HL-60 (cell line): Measurements from ENCODE around the gene RTN4R.

Experiments used
- GABPA ChIP-seq: IDR thresholded peaks from 2 replicates; pipeline ENCODE4 v1.6.1; 2012; ENCODE audit warnings: low read depth
- POLR2AphosphoS5 ChIP-seq: IDR thresholded peaks from 2 replicates; pipeline ENCODE4 v1.6.1; 2012; ENCODE audit warnings: low read depth
- TF ChIP-seq, protein P1 (sequence below): IDR thresholded peaks from one replicate; pipeline ENCODE4 v1.5.1; 2011; ENCODE audit warnings: low read length, control low read depth, inconsistent platforms; ENCODE audit not compliant: insufficient read depth

DNA sequence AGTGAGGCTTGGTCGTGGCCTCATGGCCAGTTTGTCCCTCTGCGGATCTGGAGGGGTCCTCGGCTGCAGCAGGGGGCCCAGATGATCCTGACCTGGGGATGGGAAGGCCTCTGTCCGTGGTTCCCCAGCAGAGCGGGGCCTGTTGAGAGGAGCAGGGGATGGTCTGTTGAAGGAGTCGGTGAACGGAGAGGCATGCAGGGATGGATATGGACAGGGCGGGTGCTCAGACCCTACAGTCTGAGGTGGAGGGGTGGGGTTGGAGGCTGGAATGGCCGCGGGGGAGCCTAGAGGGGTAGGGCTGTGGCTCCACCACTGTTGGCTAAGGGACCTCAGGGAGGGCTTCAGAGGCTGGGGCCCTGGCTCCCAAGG, 33.8 kb downstream of the RTN4R start:
- no peak for TF ChIP-seq POLR2AphosphoS5
- TF ChIP-seq, protein P1, sequence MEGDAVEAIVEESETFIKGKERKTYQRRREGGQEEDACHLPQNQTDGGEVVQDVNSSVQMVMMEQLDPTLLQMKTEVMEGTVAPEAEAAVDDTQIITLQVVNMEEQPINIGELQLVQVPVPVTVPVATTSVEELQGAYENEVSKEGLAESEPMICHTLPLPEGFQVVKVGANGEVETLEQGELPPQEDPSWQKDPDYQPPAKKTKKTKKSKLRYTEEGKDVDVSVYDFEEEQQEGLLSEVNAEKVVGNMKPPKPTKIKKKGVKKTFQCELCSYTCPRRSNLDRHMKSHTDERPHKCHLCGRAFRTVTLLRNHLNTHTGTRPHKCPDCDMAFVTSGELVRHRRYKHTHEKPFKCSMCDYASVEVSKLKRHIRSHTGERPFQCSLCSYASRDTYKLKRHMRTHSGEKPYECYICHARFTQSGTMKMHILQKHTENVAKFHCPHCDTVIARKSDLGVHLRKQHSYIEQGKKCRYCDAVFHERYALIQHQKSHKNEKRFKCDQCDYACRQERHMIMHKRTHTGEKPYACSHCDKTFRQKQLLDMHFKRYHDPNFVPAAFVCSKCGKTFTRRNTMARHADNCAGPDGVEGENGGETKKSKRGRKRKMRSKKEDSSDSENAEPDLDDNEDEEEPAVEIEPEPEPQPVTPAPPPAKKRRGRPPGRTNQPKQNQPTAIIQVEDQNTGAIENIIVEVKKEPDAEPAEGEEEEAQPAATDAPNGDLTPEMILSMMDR: no peak
- TF ChIP-seq GABPA: no peak
